ENCODE data around the gene SLC39A1. TPM values are rescaled to one million over a fixed set of nuclear protein-coding genes. Genes with fewer than 3 reads are reported as not detected.

Gene SLC39A1
- total RNA-seq, 1 experiment from 2014 or later = 192 TPM

DNA sequence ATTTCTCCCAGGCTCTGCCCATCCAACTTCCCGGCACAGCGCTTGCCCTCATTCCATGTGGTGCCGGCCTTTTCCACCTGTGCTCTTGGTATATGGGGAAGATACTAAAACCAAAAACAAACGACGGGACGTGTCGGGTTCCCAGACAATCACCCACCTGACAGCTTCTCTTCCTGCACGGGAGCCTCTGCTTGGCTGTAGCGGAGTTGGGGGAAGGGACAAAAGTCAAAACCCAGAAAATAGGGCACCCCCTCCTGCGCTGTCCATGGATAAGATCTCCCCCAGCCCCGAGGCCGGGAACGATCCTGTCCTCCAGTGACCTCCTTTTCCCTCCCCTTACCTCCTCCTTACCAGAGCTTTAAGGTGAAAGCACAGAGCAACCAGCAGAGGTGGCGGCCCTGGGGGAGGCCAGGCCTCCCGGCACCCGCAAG, 13.5 kb upstream of the SLC39A1 start:
- no peak for DNase-seq (ENCODE audit: low spot score)

DNA sequence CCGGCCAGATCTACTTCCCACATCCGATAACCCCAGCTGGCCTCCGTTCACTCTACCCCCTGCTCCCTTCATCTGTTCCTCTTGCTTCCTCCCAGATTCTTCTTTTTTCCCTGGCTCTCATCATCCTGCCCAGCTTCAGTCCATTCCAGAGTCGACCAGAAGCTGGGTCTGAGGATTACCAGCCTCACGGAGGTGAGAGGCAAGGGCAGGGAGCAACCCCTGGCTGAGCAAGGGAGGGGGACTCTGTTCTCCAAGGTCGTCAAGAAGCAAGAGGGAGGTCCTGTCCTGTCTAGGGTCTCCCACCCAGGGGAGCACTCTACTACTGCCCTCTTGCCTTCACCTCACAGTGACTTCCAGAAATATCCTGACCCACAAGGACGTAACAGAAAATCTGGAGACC, 10.2 kb upstream of the SLC39A1 start:
- DNase-seq (ENCODE audit: low spot score) = no peak

DNA sequence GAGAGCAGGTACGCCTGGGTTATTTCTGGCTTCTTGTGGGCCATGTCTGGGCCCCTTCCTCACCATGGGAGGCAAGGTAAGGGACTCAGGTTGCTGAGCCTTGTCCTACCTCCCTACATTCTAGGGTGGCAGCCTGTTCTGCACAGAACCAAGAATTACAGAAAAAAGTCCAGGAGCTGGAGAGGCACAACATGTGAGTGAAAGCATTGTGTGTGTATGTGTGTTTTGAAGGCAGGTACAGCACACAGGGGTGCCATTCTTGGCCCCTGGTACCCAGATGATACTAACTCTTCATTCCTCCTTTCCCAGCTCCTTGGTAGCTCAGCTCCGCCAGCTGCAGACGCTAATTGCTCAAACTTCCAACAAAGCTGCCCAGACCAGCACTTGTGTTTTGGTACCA, 9.7 kb upstream of the SLC39A1 start:
- no peak for DNase-seq (ENCODE audit: low spot score)

DNA sequence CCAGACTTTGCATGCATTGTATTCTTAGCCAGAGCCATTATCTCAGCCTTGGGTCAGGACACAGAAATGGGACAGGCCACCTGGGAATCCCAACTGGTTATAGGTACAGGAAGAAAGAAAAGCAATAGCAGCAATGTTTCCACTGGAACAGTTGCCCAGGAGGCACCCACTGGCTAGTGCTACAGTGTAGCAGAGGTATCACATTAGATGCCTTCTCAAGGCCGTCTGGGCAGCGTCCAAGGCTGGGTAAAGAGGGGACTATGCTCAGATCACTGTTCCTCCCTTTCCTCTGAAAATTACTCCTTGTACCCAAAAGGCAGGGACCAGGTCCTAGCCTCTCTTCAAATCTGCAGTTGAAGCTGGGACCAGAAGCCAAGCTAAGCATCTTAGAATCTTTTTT, 7.0 kb upstream of the SLC39A1 start:
- no peak for DNase-seq (ENCODE audit: low spot score)

DNA sequence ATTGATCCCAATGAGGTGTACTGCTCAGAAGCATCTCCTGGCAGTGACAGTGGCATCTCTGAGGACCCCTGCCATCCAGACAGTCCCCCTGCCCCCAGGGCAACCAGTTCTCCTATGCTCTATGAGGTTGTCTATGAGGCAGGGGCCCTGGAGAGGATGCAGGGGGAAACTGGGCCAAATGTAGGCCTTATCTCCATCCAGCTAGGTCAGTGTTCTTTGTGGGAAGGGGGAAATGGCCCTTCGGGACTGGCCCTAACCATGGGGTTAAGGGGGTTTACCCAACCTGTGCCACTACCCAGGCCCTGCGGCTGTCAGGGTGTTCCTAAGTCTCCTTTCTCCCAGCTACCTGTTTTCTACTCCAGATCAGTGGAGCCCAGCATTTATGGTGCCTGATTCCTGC, 5.6 kb upstream of the SLC39A1 start:
- no peak for DNase-seq (ENCODE audit: low spot score)

DNA sequence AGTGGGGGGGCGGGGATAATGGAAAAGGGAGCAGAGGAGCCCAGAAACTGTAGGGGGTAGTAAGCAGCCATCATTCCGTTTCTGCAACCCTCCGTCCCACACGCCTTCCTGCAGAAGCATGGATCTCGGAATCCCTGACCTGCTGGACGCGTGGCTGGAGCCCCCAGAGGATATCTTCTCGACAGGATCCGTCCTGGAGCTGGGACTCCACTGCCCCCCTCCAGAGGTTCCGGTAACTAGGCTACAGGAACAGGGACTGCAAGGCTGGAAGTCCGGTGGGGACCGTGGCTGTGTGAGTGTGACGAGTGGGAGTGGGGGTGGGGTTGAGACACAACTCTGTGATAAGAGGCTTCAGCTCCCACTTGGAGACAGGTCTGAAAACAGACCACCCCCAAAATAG, 5.1 kb upstream of the SLC39A1 start:
- DNase-seq (ENCODE audit: low spot score) = no peak

DNA sequence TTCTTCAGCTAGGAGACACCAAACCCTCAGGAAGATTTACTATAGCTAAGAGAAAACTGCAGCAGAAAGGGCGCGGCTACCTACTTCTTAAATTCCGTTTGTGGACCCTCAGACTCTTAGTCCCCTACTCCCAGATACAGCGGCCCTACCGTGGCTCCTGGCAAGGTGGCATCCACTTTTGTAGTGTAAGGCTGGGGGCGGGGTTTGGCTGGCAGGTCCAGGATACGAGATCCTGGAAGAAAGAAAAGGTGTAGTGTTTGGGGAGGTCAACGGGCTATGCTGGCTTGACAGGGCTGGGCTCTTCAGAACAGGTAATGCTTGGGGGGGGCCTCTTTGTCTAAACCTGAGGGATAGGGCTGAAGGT, 4.6 kb upstream of the SLC39A1 start:
- DNase-seq (ENCODE audit: low spot score) = no peak

DNA sequence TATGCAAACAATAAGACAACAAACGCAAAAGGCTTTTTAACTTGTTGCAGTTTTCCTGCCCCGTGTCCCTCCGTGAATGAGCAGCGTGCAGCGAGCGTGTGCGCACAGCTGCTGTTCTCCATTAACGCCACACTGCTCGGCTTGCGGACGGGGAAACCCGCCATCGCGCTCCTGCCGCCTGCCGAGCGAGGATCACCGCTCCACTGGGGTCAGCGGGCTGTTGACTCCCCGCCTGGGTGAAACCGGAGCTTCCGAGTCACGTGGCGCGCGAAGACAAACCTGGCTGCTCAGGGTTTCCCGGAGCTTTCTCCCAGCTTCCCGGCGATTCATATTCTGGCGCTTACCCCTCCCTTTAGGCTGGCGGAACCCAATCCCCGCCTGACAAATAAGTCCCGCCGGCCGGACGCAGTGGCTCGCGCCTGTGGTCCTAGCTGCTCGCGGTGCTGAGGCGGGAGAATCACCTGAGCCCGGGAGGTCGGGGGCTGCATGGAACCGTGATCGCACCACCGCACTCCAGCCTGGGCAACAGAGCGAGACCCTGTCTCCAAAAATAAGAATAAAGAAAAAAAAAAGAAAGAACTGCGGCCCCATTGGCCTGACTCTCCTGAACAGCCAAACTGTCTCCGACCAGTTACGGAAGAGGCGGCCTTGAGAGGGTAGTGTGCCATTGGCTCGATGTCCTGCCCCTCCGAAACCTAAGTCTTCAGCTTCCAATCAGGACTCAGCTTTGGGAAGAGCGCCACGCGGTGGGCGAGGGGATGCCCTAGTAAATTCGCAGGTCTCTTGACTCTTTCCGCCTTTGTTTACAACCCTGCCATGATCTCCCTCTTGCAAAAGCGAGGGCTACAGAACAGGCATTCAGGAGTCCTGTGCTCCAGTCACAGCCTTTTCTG, 4.0 kb upstream of the SLC39A1 start, which contains the start of gene CREB3L4:
CREB3L4 (plus strand) TSS at position 796 of the 893 bp plus-strand sequence. CDS start 624 bp downstream, outside the sequence.
- DNase-seq (ENCODE audit: low spot score) = peak; percentile 97

DNA sequence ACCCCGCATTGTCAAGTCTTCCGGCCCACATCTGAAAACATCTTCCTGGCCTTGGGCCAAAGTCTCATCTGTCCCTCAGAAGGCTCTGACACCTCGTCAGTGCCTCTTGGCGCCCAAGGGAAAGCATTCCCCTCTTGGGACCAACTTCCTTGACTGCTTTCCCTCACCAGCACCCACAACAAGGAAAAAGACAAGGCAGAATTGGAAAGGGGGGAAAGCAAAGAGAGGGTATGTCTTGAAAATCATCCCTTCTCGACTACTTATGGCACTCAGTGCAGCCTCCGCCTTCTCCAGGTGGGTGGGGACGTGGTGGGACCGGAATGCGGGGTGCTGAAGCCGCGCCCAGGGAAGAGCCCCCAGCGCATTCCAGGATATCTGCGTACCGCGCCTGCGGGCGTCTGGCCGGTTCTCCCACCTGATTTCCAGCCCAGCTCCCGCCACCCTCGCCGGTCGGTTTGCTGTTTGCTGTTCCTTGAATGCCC, 554 bp upstream of the SLC39A1 start:
- peak; percentile 80 for DNase-seq (ENCODE audit: low spot score)

DNA sequence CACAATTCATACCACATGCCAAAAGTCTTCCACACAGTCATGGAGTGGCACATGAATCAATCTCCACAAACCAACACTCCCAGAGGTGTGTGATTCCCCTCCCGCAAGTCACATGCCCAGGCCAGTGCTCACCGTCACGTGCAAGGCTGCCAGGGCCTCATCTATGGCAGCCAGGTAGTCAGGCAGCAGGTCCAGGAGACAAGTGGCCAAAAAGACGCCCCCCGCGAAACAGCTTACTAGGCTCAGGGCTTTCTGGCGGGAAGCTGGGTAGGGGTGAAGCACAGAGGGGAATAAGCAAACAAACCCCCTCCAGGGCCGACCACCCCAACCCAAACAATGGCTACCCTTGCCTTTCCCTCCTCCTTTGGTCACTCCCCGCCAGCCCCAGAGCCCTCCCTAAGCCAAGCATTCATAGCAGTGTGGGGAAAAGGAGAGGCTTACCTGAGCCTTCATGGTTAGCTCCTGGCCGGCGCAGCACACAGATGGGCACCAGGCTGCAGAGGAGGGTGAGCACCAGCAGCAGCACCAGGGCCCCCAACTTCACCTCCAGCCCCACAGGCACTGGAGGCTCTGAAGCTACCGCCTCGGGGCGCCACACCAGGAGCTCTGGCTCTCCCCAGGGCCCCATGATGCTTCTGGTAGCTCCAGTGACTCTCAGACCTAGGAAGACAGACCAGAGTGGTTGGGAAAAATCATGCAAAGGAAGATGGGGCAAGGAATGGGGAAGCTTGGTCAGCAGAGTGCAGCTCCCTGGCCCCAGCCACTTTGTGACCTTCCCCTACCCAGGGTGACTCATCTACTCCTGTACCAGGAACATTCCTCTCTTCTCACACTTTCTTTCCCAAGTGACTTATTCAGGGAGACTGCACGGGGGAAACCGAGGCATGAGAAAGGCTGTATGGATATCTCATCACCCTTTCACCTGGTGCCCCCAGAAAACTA, 978 bp downstream of the SLC39A1 start:
- peak; percentile 82 for DNase-seq (ENCODE audit: low spot score)

DNA sequence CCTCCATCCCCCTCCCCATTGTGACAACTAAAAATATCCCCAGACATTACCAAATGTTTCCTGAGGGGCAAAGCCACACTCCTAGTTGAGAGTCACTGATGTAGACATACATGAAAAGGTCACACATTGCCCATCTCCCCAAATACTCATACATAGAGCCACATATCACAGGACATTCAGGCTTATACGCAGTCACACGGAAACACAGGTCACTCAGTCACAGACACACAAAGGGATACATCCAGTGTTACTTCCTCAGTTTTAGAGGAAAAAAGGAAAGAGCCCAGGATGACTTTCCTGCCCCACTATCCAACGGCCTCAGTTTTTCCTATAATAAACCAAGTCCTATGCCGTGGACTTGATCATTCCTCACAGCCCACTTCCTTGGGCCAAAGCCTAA, 1.9 kb downstream of the SLC39A1 start:
- no peak for DNase-seq (ENCODE audit: low spot score)

DNA sequence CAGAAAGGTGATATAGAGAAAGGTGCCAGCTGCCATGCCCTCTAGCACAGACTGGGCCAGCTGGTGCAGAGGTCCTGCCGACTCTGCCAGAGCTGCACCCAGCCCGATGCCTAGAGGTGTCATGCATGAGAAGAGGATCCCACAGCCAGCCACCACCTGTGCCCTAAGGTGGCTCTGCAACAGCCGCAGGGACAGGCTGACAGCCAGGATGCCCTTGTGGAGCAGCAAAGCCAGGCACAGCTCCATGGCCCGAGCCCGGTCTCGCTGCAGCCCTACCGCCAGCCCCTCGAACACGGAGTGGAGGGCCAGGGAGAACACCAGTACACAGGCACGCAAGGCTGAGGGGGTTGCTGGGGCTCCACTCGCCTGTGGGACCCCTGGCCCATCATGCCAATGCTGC, 3.1 kb downstream of the SLC39A1 start:
- no peak for DNase-seq (ENCODE audit: low spot score)

DNA sequence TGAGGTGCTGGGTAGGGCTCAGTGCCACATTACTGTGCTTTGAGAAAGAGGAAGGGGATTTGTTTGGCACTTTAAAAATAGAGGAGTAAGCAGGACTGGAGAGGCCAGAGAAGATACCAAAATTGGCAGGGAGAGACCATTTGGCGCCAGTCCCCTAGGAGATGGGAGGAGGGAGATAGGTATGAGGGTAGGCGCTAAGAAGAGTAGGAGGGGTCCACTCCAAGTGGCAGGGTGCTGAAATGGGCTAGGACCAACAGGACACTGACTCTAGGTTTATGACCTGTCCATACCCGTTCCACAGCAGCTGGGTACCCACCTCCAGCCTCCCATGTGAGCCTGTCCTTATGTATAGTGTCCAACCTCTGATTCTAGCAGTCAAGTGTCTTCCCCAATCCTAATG, 3.9 kb downstream of the SLC39A1 start:
- no peak for DNase-seq (ENCODE audit: low spot score)

DNA sequence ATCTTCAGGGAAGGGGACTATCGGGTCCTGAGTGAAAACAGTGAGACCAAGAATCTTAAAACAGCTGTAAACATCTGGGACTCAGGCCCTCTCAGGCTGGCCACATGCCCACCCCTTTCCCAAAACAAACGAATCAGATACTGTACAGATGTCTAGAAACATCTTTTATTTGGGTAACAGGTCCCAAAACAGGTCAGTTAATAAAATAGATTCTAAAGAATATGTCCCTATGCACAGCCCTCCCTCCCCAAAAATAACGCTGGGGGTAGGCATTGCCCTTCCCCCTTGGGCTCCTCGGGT, 4.4 kb downstream of the SLC39A1 start:
- DNase-seq (ENCODE audit: low spot score) = no peak

DNA sequence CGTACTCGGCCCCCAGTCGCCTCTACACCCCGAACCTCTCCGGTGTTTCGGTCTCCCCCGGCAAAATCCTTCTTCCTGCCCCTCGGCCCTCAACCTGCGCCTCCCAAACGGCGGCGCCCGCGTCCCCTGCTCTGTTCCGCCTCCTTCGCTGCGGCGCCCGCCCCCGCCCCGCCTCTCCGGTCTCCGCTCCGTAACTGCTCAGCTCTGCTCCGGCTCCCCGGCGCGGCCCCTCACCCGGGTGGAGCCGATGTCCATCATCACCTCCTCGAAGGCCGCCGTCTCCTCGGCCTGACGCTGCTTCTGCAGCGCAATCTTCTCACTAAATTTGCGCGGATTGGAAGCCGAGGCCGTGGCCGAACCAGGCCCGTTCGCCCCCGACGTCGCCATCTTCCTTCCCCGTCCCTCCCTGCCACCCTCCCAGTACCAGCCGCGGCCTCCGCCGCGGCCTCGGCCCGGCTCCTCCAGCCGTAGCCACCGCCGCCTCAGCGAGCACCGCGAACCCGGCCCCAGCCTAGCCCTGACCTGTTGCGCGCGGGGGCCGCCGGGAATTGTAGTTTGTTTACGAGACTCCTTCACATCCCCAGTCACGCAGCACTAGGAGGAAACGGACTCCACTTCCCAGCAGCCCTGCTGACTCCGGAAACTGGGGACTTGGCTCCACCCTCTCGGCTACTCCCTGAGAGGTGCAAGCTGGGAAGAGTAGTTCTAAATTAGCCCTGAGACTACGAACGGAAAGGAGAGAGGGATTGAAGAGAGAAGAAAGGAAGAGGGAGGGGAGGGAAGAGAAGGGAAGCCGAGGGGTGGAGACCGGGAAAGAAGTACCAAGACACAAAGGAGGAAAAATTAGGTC, 5.0 kb downstream of the SLC39A1 start, which contains the start of gene CRTC2:
CRTC2 (minus strand) TSS at position 502 of the 850 bp plus-strand sequence; CDS start at position 387, 115 bp downstream.
- DNase-seq (ENCODE audit: low spot score) = peak; percentile 98

DNA sequence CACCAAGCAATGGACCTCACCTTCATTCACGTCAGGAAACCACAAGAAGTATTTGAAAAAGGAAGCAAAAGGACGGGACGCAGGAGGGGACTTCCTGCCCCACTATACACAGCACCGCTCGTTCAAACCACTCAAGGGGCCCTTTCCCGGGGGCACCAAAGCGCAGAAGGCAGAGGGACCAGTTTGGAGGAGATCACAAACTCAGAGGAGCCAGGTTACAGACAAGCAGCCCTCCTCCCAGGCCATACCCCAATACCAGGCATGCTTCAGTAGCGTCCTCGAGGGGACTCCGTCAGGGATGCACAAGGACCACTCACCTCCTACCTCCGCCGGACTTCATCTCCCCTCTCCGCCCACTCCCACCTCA, 5.6 kb downstream of the SLC39A1 start:
- DNase-seq (ENCODE audit: low spot score) = peak; percentile 26

DNA sequence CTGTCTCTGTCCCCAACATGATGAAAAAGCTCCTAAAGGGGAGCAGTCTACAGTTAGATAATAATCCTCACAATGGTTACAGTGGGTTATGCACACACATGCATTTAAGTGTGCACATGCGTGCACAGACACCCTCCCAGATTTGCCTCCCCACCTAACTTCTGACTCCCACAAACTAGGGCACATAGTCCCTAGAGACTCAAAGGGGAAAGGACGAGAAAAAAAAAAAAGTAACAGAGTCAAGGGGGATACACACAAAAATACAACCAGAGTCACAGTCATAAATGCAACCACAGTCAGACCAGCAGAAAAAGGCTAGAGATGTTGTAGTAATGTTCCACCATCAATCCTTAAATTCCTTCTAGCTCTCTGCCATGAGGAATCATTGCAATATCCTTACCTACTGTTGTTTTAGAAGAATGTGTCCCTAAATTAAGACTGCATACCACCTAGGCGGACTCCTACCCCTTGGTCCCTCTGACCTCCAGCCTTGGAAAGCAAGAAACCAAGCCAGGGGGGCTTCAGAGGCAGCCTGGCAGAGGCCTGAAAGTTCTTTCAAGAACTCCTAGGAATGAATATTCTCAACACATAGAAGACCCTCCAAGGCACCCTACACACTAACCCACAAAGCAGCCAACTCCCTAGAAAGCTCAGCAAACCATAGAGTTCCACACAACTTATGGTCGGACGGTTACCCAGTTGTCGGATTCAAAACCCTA, 6.2 kb downstream of the SLC39A1 start:
- DNase-seq (ENCODE audit: low spot score) = no peak

DNA sequence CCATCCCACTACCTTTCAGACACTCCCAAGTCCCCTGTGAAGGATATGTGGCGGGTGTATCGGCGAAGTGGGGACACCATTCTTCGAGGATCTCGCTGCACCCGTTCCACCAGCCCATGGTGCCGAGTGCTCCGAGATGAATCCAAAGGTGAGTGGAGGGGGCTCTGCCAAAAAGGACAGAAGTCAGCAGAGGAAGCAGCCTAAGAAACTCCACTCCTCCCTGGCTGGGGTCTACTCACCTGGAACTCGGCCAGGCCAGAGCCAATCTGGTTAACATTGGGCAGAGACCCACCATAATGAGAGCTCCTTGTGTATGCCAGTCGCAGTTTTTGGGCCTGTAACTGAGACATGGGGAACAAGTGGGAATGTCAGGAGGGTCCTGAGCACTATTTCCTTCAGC, 8.5 kb downstream of the SLC39A1 start:
- DNase-seq (ENCODE audit: low spot score) = no peak

DNA sequence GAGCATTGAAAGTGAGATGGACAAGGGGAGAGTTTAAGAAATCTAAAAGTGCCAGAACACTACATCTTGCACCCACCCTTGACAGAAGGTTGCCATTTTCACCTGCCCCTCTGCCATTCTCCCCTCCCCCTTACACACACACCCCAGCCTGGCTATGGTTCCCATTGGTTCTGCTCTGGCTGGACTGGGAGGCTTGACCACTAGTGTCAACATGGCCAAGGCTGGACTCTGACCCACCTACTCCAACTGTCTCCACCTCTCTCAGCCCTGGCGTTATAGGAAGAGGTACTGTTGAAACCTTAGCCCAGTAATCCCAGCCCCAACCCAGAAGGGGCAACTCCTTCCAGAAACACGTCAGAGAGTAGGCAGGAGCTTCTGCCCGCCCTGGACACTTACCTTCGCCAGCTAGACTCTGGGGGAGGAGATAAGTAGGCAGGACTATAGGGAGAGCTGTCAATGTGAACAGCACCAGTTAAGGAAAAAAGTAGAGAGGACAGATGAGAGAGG, 9.4 kb downstream of the SLC39A1 start:
- DNase-seq (ENCODE audit: low spot score) = no peak

DNA sequence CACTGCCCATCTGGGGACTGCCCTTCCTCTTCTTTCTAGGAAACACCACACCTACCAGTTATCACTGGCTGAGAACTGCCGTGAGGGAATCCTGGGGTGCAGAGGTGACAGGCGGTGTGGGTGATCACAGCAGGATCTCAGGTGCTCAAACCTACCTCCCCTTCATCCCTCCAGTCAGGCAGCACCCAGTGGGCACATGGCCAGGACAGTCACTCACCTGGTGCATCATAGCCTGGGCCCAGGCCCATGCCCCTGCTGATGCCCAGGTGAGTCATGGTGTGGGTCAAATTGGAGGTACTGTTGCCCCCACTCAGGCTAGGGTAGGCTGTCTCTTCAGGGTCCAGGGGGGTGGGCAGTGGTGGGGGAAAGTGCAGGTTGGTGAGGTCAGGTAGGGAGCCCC, 11.5 kb downstream of the SLC39A1 start:
- no peak for DNase-seq (ENCODE audit: low spot score)

DNA sequence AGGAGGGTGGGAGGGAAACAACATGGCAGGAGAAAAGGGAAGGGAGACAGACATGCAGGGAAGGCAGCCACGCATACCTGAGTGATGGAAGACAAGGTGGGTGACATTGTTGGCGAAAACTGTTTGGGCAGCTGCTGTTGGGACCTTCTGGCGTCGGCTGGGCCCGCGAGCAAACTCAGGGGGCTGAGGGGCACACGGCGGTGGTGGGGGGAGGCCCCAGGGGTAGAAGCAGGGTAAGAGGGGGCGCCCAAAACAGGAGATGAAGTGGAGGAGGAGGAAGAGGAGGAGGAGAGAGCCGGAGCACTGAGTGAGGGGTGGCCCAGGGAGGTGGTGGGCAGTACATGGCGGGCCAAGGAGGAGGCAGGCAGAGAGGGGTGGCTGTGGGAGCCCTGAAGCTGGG, 12.2 kb downstream of the SLC39A1 start:
- no peak for DNase-seq (ENCODE audit: low spot score)
